Measurements from ENCODE around the gene SLC46A2. TPM values are rescaled to one million over a fixed set of nuclear protein-coding genes. Genes with fewer than 3 reads are reported as not detected.

The SLC46A2 gene
- total RNA-seq, 1 donor from 2014 or later: not detected

GRCh38 chr9:112881331-112881730 lies 9.3 kb downstream of the SLC46A2 start:
- peaks cover 2% of the 10 kb centered on the region for H3K9me3 Mint-ChIP-seq (ENCODE audit: unreplicated experiment)
- no peak for DNase-seq
- no peak overlapping the region for H3K27ac Mint-ChIP-seq (ENCODE audit: unreplicated experiment)
- H3K4me1 Mint-ChIP-seq (ENCODE audit: low read depth, unreplicated experiment): no peaks in the 10 kb centered on the region
- no peak for TF ChIP-seq CTCF (IDR thresholded peaks at IDR 0.05; ENCODE audit: partially characterized antibody, unreplicated experiment)
- H3K4me3 Mint-ChIP-seq (ENCODE audit: unreplicated experiment): no peak overlapping the region
- H3K27me3 Mint-ChIP-seq (ENCODE audit: unreplicated experiment): peaks cover 2% of the 10 kb centered on the region
- peaks cover 16% of the 10 kb centered on the region for H3K36me3 Mint-ChIP-seq (ENCODE audit: unreplicated experiment)

GRCh38 chr9:112880650-112881049 lies 10.0 kb downstream of the SLC46A2 start:
- Mint-ChIP-seq H3K4me3 (ENCODE audit: unreplicated experiment) (no peak overlapping the region), H3K27me3 (ENCODE audit: unreplicated experiment) (peaks cover 6% of the 10 kb centered on the region), H3K4me1 (ENCODE audit: low read depth, unreplicated experiment) (no peaks in the 10 kb centered on the region), H3K27ac (ENCODE audit: unreplicated experiment) (no peak overlapping the region), H3K9me3 (ENCODE audit: unreplicated experiment) (peaks cover 2% of the 10 kb centered on the region), H3K36me3 (ENCODE audit: unreplicated experiment) (peaks cover 21% of the 10 kb centered on the region)
- TF ChIP-seq CTCF (IDR thresholded peaks at IDR 0.05; ENCODE audit: partially characterized antibody, unreplicated experiment): no peak
- no peak for DNase-seq

GRCh38 chr9:112878752-112879151 lies 11.9 kb downstream of the SLC46A2 start:
- Mint-ChIP-seq H3K27ac (ENCODE audit: unreplicated experiment) (no peak overlapping the region), H3K27me3 (ENCODE audit: unreplicated experiment) (peaks cover 6% of the 10 kb centered on the region), H3K9me3 (ENCODE audit: unreplicated experiment) (peaks cover 2% of the 10 kb centered on the region), H3K36me3 (ENCODE audit: unreplicated experiment) (peaks cover 21% of the 10 kb centered on the region), H3K4me3 (ENCODE audit: unreplicated experiment) (no peak overlapping the region), H3K4me1 (ENCODE audit: low read depth, unreplicated experiment) (no peaks in the 10 kb centered on the region)
- no peak for TF ChIP-seq CTCF (IDR thresholded peaks at IDR 0.05; ENCODE audit: partially characterized antibody, unreplicated experiment)
- DNase-seq: no peak

- no peak overlapping the region for H3K27ac Mint-ChIP-seq (ENCODE audit: unreplicated experiment)
- DNase-seq: no peak
- no peak for TF ChIP-seq CTCF (IDR thresholded peaks at IDR 0.05; ENCODE audit: partially characterized antibody, unreplicated experiment)
- H3K27me3 Mint-ChIP-seq (ENCODE audit: unreplicated experiment): peaks cover 6% of the 10 kb centered on the region
- peaks cover 13% of the 10 kb centered on the region for H3K36me3 Mint-ChIP-seq (ENCODE audit: unreplicated experiment)
- no peak overlapping the region for H3K4me3 Mint-ChIP-seq (ENCODE audit: unreplicated experiment)
- peaks cover 28% of the 10 kb centered on the region for H3K4me1 Mint-ChIP-seq (ENCODE audit: low read depth, unreplicated experiment)
- H3K9me3 Mint-ChIP-seq (ENCODE audit: unreplicated experiment): peaks cover 2% of the 10 kb centered on the region
Measured at GRCh38 chr9:112873773-112874405, 16.8 kb downstream of the SLC46A2 start.

- DNase-seq: no peak
- H3K27ac Mint-ChIP-seq (ENCODE audit: unreplicated experiment): no peak overlapping the region
Measured at GRCh38 chr9:112872019-112872418, 18.7 kb downstream of the SLC46A2 start.

More at GRCh38 chr9:112872019-112872418, 18.7 kb downstream of the SLC46A2 start:
- peaks cover 5% of the 10 kb centered on the region for H3K27me3 Mint-ChIP-seq (ENCODE audit: unreplicated experiment)
- H3K36me3 Mint-ChIP-seq (ENCODE audit: unreplicated experiment): peaks cover 5% of the 10 kb centered on the region
- H3K4me1 Mint-ChIP-seq (ENCODE audit: low read depth, unreplicated experiment): peaks cover 33% of the 10 kb centered on the region
- TF ChIP-seq CTCF (IDR thresholded peaks at IDR 0.05; ENCODE audit: partially characterized antibody, unreplicated experiment): no peak
- H3K9me3 Mint-ChIP-seq (ENCODE audit: unreplicated experiment): no peaks in the 10 kb centered on the region
- H3K4me3 Mint-ChIP-seq (ENCODE audit: unreplicated experiment): no peak overlapping the region

All from glutamatergic neuron (in vitro differentiated cells).